ENCODE measurements around the gene XIRP1.
"Not testable (repeated sequence)": the region's sequence is repeated elsewhere in the genome, so short reads cannot be mapped to it uniquely, and the experiment has no call there.

XIRP1 gene

DNA sequence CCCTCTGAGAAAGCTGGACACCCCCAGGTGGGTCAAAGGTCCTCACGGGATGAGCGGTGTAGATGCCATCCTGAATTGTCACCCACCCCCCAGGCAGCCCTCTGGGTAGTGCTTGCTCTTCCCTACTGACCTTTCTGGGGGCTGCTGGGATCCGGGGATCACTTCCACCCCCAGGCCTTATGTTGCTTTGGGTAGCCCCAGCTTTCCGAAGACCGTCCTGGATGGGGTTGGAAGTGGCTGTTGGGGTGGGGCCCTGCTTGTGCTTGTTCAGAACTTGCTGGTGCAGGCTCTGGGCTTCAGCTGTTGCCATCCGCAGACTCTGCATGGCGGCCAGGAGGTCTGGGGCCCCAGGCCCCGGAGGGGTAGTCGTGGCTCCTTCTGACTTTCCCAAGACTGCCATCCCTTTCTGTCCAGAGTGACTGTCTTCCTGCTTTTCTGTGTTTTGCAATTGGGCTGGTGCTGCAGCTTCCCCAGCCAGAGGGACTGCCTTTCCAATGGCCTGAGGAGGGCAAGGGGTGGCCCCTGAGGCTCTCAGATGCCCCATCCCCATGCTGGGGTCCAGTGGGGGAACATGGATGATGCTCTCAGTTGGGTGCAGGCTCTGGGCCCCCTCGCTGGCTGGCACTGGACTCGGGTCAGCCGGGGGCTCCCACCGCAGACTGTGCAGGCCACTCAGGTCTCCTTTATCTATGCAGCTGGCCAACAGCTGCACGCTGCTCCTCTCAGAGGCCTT, 6.3 kb downstream of the XIRP1 start:
- no peak for DNase-seq

DNA sequence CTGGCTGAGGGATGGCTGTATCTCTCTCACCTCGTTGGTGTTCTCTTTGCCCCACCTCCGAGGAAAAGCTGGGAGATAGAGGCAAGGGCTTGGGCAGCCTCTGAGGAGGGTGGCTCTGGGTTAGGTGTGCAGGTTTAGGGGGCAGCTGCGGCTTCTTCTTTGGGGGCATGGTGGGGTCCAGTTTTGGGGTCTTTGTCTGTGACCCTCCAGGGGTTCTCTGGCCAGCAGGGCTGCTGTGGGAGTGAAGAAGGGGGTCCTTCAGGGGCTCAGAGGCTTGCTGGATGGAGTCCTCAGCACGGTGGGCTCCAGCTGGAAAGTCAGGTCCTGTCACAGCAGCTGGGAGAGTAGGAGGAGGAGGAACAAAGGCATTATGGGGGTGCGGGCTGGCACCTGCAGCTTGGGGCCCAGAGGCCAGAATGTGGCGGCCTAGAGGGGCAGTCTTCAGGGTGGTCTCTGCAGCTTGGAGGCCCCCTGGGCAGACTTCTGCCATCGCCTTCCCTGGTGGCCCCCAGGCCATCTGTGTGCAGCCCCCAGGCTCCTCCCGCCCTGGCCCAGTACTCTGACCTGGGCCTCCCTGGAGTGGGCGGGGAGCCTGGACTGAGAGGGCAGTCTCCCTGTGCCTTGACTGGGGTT, 7.0 kb downstream of the XIRP1 start:
- no peak for DNase-seq

- no peak for DNase-seq
Measured at GRCh38 chr3:39184968-39185285, 7.5 kb downstream of the XIRP1 start.

DNA sequence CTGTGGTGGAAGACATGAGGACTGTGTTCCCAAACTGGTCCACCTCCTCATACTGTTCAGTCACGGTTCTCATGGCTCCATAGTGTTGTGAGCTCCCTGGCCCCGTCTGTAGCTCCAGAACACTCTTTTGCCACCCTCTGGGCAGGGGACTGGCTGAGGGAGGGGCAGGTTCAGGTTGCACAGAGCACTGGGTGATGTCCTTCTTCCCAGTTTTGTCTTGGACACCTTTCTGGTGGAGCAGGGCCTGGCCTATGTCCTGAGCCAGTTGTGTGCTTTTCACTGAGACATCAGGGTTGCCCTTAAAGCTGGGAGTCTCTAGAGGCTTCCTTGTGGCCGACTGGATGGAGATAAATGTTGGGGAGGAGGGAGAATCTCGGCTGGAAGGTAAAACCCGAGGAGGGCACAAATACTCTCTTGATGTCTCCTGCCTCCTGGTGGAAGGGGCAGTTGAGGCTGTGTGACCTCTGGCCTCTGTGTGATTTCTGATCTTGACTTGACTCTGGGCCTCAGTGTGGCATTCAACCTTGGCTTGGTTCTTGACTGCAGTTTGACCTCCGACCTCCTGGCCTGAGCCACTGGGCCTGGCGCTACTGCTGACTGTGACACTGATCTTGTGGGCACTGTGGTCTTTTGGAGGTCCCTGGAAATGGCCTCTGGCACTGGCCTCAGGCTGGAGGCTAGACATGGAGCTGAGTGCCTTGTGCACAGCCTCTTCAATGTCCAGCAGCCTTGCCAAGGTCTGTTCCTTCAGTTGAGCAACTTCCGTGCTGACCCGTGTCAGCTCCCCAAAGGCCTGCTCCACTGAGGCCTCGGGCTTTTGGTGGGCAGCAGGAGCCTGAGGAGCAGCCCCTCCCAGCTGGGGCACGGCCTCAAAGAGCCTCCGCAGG, 8.1 kb downstream of the XIRP1 start:
- DNase-seq = no peak

GRCh38 chr3:39183211-39184080, 8.9 kb downstream of the XIRP1 start:
- no peak for DNase-seq

GRCh38 chr3:39181408-39182335, 10.7 kb downstream of the XIRP1 start:
- no peak for DNase-seq

- DNase-seq = peak; percentile 84
Measured at GRCh38 chr3:39180546-39181346, 11.6 kb downstream of the XIRP1 start.

GRCh38 chr3:39180183-39180545, 12.2 kb downstream of the XIRP1 start:
- no peak for DNase-seq

GRCh38 chr3:39178553-39178952, 13.8 kb downstream of the XIRP1 start:
- no peak for DNase-seq

DNA sequence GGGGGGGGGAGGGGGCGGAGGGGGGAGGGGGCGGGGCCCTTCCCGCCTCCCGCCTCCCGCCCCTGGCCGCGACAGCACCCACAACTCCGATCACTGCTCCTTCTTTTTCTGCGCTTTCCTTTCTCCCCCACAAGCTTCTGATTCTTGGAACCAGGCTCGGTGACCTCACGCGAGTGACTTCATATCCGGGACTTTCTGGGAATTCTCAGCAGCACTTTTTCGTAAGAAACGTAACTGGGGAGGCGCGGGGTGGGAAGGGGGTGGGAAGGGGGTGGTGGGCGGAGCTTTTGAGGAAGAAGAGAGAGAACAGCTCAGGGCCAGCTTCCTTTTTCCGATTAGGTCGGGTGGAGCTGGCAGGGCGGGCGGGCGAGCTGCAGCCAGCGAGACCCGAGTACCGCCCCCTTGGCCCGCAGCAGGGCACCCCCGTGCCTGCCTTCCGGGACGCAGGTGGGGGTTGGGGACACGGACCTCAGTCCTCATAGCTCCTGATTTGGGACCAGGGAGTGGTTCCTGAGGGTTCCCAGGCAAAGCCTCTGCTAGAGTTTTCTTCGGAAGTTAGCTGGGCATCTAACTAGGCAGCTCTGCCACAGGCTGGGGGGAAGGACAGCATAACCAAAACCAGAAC, 14.6 kb downstream of the XIRP1 start:
- peak; percentile 45 for DNase-seq

- DNase-seq = no peak
Measured at GRCh38 chr3:39176025-39176714, 16.2 kb downstream of the XIRP1 start.

DNA sequence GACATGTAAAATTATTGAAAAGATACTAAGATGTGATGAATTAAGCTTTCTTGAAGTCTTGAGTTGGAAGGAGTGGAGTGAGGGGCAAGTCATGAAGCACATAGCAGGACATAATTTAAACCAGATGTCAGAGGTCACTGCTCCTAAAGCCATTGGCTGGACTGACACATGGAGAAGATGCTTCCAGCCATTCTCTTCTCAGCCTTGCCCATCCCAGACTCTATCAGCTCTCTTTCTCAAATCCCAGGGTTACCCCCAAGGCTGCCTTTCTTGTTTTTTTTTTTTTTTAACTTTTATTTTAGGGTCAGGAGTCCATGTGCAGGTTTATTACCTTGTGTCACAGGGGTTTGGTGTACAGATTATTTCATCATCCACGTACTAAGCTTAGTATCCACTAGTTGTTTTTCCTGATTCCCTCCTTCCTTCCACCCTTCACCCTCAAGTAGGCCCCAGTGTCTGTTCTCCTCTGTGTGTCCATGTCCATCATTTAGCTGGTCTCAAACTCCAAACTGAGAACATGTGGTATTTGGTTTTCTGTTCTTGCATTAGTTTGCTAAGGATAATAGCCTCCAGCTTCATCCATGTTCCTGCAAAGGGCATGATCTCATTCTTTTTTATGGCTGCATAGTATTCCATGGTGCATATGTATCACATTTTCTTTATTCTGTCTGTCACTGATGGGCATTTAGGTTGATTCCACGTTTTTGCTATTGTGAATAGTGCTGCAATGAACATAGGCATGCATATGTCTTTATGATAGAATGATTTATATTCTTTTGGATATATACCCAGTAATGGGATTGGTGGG, 18.9 kb downstream of the XIRP1 start:
- no peak for DNase-seq

GRCh38 chr3:39171860-39172259, 20.5 kb downstream of the XIRP1 start:
- no peak for DNase-seq

DNA sequence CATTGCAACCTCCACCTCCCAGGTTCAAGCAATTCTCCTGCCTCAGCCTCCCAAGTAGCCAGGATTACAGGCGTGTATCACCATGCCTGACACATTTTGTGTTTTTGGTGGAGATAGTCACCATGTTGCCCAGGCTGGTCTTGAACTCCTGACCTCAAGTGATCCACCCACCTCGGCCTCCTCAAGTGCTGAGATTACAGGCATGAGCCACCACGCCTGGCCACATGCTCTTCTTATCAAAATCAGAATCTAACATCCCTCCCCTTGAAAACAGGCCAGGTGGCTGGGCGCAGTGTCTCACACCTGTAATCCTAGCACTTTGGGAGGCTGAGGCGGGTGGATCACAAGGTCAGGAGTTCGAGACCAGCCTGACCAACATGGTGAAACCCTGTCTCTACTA, 21.5 kb downstream of the XIRP1 start:
- not testable (repeated sequence) for DNase-seq

- no peak for DNase-seq
Measured at GRCh38 chr3:39170461-39170860, 21.9 kb downstream of the XIRP1 start.

DNA sequence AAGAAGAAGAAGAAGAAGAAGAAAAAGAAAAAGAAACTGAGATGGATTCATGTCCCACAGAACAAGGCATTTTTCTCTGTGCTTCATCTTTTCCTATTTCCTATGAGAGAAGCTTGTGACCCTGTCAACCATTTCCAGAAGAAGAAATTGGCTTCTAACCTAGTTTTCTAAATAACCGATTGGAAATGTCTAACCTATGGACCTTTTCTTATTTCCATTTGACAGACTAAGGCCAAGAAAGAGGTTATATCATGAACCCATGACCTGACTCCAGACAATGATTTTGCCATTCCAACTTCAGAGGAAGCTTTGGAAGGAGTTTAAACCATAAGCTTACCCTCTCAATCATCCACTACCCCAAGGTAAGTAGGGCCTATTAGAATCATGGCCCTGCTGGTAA, 22.7 kb downstream of the XIRP1 start:
- no peak for DNase-seq

DNA sequence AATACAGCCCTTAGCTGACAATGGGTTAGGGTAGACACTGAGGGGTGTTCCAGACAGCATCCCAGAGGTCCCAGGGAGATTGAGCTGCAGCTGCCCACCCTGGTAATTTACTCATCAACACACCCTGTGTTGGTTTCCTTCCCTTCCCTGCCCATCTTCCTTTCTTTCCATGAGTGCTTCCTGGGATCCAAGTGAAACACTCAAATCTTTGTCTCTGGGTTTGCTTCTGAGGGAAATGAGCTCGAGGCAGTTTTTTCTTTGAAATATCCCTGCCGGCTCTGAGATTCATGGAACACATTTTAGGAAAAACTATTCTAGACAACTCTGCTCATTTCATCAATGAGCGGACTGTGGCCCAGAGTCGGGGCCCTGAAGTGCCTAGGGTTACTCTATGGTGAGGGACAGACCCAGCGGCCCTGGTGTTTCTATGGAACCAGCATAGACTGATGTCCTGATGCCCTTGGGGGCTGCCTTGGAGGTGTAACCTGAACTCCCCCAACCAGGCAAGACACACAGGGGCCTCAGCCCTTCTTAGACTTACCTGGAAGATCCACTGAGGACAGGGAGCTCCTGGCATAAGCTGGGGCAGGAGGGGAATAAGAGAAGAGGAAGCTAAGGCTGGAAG, 24.1 kb downstream of the XIRP1 start:
- DNase-seq = no peak

GRCh38 chr3:39166932-39167532, 25.4 kb downstream of the XIRP1 start:
- peak; percentile 36 for DNase-seq
